Measurements from ENCODE around the gene NLGN1.

DNA sequence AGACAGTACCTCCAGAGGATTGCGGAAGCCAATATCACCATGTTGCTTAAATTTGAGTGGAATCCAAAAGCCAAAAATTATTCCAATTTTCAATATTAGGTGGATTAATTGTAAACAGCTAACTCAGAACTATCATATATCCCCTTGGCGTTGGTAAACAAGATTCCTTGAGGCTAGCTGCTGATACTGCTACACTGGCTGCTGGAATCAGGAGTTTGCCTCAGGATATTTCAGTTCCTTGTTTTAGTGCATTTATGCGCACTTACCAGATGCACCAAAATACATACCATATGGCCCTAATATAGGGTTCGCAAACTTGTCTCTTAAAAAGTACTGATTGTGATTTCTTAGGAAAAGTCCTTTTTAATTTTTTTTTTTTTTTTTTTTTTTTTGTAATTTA is 856.4 kb downstream of the NLGN1 start:
- TF ChIP-seq CTCF (IDR thresholded peaks at IDR 0.05) (no peak), POLR2A (IDR thresholded peaks at IDR 0.05) (no peak)
